Stomach (tissue), 19 donors: ENCODE measurements around the gene SCMH1. TPM values are rescaled to one million over a fixed set of nuclear protein-coding genes. Genes with fewer than 3 reads are reported as not detected.
A peak's percentile ranks its signal among the peaks of the same experiment; 100 is the strongest.

Source experiments
- DNase-seq, 2 donors: peaks; one replicate each; pipeline versions ENCODE4 v3.0.0 to v3.0.0-alpha.2; 2013 to 2019
- H3K27ac ChIP-seq, 5 donors: fragments of 200-600 bp in 4 of 5; sonication (generic) in 4 of 5; one replicate each; pipeline ENCODE4 v1.5.1; 2013 to 2019; ENCODE audit warnings: mild to moderate bottlenecking in 1 of 5, moderate library complexity in 1 of 5
- H3K27me3 ChIP-seq, 3 donors: fragments of 200-600 bp; sonication (generic); one replicate each; pipeline ENCODE4 v1.5.1; 2017 to 2019; ENCODE audit warnings: mixed run types in 1 of 3
- H3K36me3 ChIP-seq, 4 donors: fragments of 200-600 bp; sonication (generic); 1 replicate in 3 of 4; 2 replicates in 1 of 4; pipeline ENCODE4 v1.5.1; 2016 to 2019
- H3K4me1 ChIP-seq, 4 donors: fragments of 200-600 bp; sonication (generic); one replicate each; pipeline ENCODE4 v1.5.1; 2016 to 2019
- H3K4me3 ChIP-seq, 4 donors: fragments of 200-600 bp; sonication (generic) in 3 of 4; one replicate each; pipeline ENCODE4 v1.5.1; 2016 to 2019; ENCODE audit warnings: mild to moderate bottlenecking in 1 of 4
- H3K9me3 ChIP-seq, 4 donors: fragments of 200-600 bp; sonication (generic); one replicate each; pipeline ENCODE4 v1.5.1; 2016 to 2019
- EP300 ChIP-seq: sonication (generic); formaldehyde crosslinking; IDR thresholded peaks from one replicate; pipeline ENCODE4 v1.6.1; 2017; ENCODE audit warnings: antibody characterized with exemption
- POLR2A ChIP-seq, 4 donors: fragments of 450-650 bp; IDR thresholded peaks; one replicate each; pipeline ENCODE4 v1.6.1; 2016; ENCODE audit warnings: antibody characterized with exemption in 4 of 4, control low read depth in 2 of 4, mild to moderate bottlenecking in 1 of 4, moderate library complexity in 1 of 4
- POLR2AphosphoS5 ChIP-seq, 3 donors: sonication (generic); formaldehyde crosslinking; IDR thresholded peaks; one replicate each; pipeline ENCODE4 v1.6.1; 2016; ENCODE audit warnings: antibody characterized with exemption in 3 of 3
- WGBS, 5 donors: extraction: QIAGEN DNeasy Blood & Tissue Kit in 3 of 5; methylation state at CpG; one replicate each; pipeline versions ENCODE4 v1.1.5 to v1.1.7; 2013 to 2018; 5-methylcytosine and 5-hydroxymethylcytosine counted together
- intact Hi-C: fragments of 100-400 bp; cut with DNase I; formaldehyde crosslinking; loops from one replicate; pipeline ENCODE4 v1.15.1; 2023; ENCODE audit warnings: low total_unique reads
- long read RNA-seq, 10 donors: transcript quantifications; one replicate each; lab custom pipeline, GENCODE V29; 2026
- polyA plus RNA-seq, 3 donors: library from polyadenylated mRNA; stranded (reverse); fragments of 200-250 nt; gene quantifications; one replicate each; pipeline ENCODE4 v1.2.3, GENCODE V29; 2013
- total RNA-seq, 5 donors: library from RNA; depleted of rRNA; stranded (reverse); fragments of >200 nt; gene quantifications; one replicate each; pipeline versions ENCODE4 v1.1.0 to v1.2.3, GENCODE V29; 2014 to 2016
- TF ChIP-seq, protein P1 (sequence below), 7 experiments: fragments of 450-650 bp in 4 of 7; fragments of 200-600 bp in 3 of 7; sonication (generic) in 3 of 7; IDR thresholded peaks; one replicate each; pipeline ENCODE4 v1.5.1; 2016 to 2019; ENCODE audit warnings: antibody characterized with exemption in 7 of 7, control low read depth in 2 of 7, mild to moderate bottlenecking in 1 of 7
- donor health status: healthy with polysubstance abuse.
- donor health status: Bipolar disorder and iron deficiency.
- donor health status: healthy.

The SCMH1 gene
- total RNA-seq (10 to 100 TPM; 35.1 to 84.6 (median 38.5) TPM), polyA plus RNA-seq (10 to 100 TPM; 22.6 to 25.7 (median 25.2) TPM)
- long read RNA-seq, donor 1: 0 reads
- long read RNA-seq, donor 2: 0 reads
- long read RNA-seq, donor 3: 0 reads
- long read RNA-seq, donor 4: 0 reads
- long read RNA-seq, donor 5: 0 reads
- long read RNA-seq, donor 6: 0 reads
- long read RNA-seq, donor 7: 0 reads
- long read RNA-seq, donor 8: 0 reads
- long read RNA-seq, donor 9: 0 reads
- long read RNA-seq, donor 10: 0 reads

DNA sequence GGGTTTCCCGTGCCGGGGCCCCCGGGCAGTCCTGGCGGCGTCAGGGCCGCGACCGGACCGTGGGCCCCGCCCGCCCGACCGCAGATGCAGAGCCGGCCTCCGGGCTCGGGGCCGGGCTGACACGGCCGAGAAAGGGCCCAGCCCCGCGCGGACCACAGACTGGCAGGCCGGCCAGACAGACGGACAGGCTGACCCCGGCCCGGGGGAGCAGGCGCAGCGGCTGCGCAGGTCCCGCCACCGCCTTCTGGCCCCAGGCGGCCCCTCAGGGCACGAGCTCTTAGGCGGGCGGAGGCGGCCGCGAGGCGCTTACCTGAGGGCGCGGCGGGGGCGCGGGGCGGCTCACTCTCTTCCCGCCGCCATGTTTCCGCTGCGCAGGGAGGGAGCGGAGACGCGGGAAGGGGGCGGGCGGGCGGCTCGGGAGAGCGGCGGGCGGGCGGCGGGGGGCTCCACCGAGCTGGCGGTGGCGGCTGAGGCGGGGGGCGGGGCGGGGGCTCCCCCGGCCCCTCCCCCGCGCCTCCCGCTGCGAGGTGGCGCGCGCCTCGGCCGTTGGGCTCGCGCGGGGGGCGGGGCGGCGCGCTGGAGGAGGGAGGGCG lies at the start of gene SCMH1:
Gene SCMH1 (minus strand): TSS at position 558 of the 593 bp plus-strand sequence. CDS start 56,173 bp downstream, outside the sequence.
- Histone ChIP-seq H3K4me1 (peaks cover 23 to 71% (median 48%) of the 10 kb centered on the region in 4 donors), H3K9me3 (no peaks in the 10 kb centered on the region), H3K4me3 (peak within 1 kb of the TSS; percentile 82 to 92 (median 91)), H3K36me3 (no peaks in the 10 kb centered on the region), H3K27ac (peak within 1 kb of the TSS; percentile 93 to 98 (median 97)), H3K27me3 (no peaks in the 10 kb centered on the region)
- 0 to 1% (median 0%) methylated on average over 5 to 77 of the region's 85 CpGs for WGBS, 5 donors
- no peak for TF ChIP-seq POLR2AphosphoS5 (IDR thresholded peaks at IDR 0.05)
- TF ChIP-seq, protein P1, sequence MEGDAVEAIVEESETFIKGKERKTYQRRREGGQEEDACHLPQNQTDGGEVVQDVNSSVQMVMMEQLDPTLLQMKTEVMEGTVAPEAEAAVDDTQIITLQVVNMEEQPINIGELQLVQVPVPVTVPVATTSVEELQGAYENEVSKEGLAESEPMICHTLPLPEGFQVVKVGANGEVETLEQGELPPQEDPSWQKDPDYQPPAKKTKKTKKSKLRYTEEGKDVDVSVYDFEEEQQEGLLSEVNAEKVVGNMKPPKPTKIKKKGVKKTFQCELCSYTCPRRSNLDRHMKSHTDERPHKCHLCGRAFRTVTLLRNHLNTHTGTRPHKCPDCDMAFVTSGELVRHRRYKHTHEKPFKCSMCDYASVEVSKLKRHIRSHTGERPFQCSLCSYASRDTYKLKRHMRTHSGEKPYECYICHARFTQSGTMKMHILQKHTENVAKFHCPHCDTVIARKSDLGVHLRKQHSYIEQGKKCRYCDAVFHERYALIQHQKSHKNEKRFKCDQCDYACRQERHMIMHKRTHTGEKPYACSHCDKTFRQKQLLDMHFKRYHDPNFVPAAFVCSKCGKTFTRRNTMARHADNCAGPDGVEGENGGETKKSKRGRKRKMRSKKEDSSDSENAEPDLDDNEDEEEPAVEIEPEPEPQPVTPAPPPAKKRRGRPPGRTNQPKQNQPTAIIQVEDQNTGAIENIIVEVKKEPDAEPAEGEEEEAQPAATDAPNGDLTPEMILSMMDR (IDR thresholded peaks at IDR 0.05): no peak
- no peak for TF ChIP-seq POLR2A (IDR thresholded peaks at IDR 0.05)
- no peak for TF ChIP-seq EP300
- DNase-seq: peak; percentile 57 to 90
- intact Hi-C loops: no loop called here

DNA sequence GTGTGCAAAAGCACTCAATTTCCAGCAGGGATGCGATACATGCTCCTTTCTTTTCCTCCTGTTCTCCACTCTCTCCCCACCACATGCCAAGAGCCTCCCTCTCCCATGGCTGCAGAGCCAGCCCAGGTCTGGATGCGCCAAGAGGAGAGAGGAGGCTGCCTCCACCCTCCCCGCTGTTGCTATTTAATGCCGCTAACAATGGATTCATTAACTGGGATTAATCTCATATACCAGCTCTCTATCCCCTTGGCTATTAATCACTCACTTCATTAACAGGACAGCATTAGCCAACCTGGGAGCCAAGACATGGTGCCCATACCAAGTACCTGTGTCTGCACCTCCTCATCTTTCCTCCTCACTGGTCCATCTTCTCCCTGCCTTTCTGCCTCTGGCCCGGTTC lies 49.1 kb upstream of the SCMH1 start:
- no peak overlapping the region for H3K4me3 ChIP-seq
- peaks cover 0 to 29% (median 0%) of the 10 kb centered on the region in 3 donors for H3K27me3 ChIP-seq
- WGBS, 5 donors: 75 to 86% (median 81%) methylated on average over 5 of the region's 5 CpGs
- H3K36me3 ChIP-seq: no peaks in the 10 kb centered on the region
- intact Hi-C loops: no loop called here
- no peak for DNase-seq
- no peaks in the 10 kb centered on the region for H3K9me3 ChIP-seq
- TF ChIP-seq, protein P1 (IDR thresholded peaks at IDR 0.05): no peak
- TF ChIP-seq POLR2AphosphoS5 (IDR thresholded peaks at IDR 0.05) (no peak), POLR2A (IDR thresholded peaks at IDR 0.05) (no peak), EP300 (no peak)
- H3K27ac ChIP-seq: no peak overlapping the region
- H3K4me1 ChIP-seq: no peaks in the 10 kb centered on the region

DNA sequence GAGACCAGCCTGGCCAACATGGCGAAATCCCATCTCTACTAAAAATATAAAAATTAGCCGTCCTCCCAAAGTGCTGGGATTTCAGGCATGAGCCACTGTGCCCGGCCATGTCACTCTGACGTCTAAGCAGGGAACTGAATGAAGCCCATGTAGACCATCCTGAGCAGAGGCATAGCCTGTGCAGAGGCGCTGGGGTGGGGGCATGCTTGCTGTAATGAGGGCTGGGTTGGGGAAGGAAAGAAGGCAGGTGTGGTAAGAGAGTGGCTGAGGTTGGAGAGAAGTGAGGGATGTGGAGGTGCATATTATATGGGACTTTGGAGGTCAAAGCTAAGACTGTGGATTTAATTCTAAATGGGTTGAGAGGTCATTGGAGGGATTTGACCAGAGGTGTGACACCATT lies 47.1 kb upstream of the SCMH1 start:
- H3K36me3 ChIP-seq: no peaks in the 10 kb centered on the region
- TF ChIP-seq POLR2AphosphoS5 (IDR thresholded peaks at IDR 0.05) (no peak), POLR2A (IDR thresholded peaks at IDR 0.05) (no peak), EP300 (no peak)
- TF ChIP-seq, protein P1 (IDR thresholded peaks at IDR 0.05): no peak
- H3K4me3 ChIP-seq: no peak overlapping the region
- H3K4me1 ChIP-seq: no peaks in the 10 kb centered on the region
- H3K27ac ChIP-seq: no peak overlapping the region
- intact Hi-C loops: no loop called here
- peaks cover 0 to 30% (median 0%) of the 10 kb centered on the region in 3 donors for H3K27me3 ChIP-seq
- H3K9me3 ChIP-seq: no peaks in the 10 kb centered on the region
- no peak for DNase-seq
- 90 to 93% (median 93%) methylated on average over 5 of the region's 5 CpGs for WGBS, 5 donors

DNA sequence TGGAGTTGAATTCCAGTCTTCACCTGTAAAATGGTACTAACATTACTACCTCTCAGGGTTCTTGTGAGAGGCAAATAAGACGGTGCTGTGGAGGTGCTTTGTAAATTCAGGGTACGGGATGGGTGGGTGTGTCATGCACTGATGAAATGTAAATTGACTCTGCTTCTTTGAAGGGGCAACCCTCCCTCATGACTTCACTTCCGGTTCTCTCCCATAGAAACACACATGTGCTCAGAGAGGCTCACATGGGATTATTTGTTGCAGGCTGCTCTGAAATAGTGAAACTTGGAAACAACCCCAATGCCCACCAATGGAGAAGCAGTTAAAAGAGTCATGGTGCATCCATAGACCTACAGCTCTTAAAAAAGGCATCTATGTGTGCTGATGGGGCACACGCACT lies 44.9 kb upstream of the SCMH1 start:
- Histone ChIP-seq H3K36me3 (no peaks in the 10 kb centered on the region), H3K4me1 (no peaks in the 10 kb centered on the region), H3K27ac (no peak overlapping the region), H3K9me3 (no peaks in the 10 kb centered on the region), H3K27me3 (peaks cover 0 to 49% (median 0%) of the 10 kb centered on the region in 3 donors), H3K4me3 (no peak overlapping the region)
- TF ChIP-seq POLR2AphosphoS5 (IDR thresholded peaks at IDR 0.05) (no peak), POLR2A (IDR thresholded peaks at IDR 0.05) (no peak), EP300 (no peak)
- TF ChIP-seq, protein P1 (IDR thresholded peaks at IDR 0.05): no peak
- WGBS, 5 donors: 57 to 73% (median 65%) methylated on average over 4 of the region's 4 CpGs
- no peak for DNase-seq
- intact Hi-C loops: no loop called here
